ENCODE results near the gene INSRR. TPM values are rescaled to one million over a fixed set of nuclear protein-coding genes. Genes with fewer than 3 reads are reported as not detected.

INSRR gene
- total RNA-seq, 1 experiment from 2014 or later = not detected

DNA sequence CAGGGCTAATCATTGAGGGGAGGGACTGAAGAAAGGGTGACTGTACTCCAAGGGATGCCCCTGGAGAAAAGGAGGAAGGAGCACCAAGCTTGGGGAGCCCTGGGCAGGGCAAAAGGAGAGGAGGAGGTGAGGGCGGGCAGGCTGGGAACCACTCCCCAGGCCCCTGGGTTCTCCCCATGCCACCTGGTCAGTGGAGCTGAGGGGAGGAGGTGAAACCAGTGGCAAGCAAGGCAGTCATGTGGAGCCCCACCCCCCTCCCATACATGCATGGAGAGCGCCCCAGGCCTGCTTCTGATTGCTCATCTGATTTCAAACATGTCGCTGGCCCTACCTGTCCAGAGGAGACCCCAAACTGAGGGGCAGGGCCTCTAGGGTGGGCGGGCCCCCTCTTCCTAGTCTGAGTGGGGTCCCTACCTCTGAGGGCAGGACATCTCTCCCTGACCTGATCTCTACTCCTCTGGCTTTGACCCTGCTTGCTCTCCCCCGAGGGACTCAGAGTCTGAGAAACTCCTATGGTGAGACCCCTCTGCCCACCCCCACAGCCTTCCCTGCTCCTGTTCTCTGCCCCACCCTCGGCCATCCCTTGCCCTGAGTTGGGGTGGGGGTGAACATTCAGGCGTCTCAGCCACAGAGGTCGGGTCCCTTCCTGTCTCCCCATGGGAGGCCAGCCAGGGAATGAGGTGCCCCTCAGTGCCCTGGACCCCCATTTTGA is 18.6 kb downstream of the INSRR start:
- no peak for DNase-seq (ENCODE audit: low spot score)
- in situ Hi-C loops (cut with HindIII; ENCODE audit: low sequenced_read_pairs) = no loop called here

DNA sequence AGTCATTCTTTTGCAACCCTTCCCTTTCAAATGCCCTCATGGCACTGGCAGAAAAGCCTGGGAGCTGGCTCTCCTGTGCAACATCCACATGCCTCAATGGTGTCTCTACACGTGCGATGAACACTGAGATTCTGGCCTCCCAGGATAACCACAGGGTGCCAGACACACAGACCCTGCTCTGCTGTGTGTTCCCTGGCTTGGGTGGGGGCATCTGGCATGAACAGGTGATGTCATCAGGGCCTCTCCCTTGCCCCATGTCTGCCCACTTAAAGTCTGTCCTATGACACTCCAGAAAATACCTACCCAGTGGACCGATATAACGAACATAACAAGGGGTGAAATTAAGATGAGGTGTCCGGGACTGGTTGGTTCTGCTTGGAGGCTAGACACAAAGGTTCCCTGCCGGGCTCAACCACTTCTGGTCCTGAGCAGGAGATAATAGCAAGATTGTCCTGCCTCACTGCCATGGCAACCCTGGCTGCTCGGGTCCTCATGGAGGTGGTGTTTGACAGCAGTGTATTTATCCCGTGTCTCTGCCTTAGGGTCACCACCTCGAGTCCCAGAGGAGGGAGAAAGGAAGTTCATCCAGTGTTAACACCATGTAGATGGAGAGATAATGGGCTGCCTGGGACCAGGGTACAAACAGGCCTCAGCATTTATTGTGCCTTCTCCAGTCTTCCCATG is 19.3 kb downstream of the INSRR start:
- DNase-seq (ENCODE audit: low spot score) = no peak
- in situ Hi-C loops (cut with HindIII; ENCODE audit: low sequenced_read_pairs) = no loop called here

DNA sequence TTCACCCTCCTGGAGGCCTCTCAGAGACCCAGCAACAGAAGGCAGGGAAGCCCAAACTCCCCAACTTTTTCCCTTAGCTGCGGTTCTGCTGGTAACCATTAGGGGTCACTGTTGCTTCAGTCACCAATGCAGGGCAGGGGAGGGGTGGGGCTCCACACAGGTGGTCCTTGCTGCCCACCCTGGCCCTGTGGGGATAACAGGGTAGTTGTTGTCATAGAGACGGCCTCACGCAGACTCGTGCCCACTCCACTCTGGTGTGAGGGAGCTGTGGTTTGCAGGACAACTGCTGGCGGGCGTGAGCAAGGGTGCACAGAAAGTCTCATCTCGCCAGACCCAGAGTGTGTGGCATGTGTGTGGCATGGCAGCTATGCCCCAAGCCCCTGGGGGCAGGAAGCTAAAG is 19.9 kb downstream of the INSRR start:
- DNase-seq (ENCODE audit: low spot score) = no peak
- in situ Hi-C loops (cut with HindIII; ENCODE audit: low sequenced_read_pairs) = no loop called here

DNA sequence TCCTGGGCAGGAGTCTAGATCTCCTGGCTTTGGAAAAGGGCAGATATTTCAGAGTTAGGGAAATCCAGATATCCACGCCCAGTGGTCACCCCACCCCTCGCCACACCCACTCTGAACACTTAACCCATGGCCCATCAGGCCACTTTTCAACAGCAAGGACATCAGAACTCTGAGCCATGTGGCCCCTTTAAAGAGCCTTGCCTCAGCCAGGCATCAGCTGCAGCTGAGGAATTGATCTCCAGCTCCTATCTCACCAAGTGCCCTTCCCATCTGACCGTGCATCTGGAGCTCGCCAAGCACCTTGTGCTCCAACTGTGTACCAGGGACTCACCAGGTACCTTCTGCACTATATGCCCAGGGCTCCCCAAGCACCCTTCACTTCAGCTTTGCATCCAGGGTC is 22.0 kb downstream of the INSRR start:
- no peak for DNase-seq (ENCODE audit: low spot score)
- in situ Hi-C loops (cut with HindIII; ENCODE audit: low sequenced_read_pairs) = no loop called here

DNA sequence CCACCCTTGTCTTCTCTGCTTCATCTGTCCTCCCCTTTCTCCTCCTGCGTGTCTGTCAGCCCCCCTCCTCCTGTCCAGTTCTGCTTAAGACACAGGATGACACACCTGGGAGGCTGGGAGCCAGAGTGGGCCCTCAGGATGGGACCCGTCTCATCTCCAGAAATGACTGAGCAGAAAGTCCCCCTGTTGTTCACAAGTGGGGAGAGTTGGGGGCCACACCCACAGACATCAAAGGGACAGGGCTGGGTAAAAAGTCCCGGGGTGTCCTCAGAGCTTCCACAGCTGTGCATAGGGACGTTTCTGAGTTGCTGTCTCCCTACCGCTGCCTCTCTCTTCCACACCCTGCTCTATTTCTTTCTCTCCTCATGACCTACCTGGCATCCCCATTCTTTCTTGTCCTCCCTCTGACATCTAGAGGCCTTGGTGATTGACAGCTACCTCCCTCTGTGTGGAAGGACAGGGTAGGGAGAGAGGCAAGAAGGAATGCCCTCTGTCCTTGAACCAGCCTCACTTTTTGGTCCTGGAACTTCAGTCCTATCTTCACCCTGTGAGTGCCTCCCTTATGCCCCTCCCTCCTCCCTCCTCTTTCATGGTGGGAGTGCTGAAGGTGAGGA is 22.8 kb downstream of the INSRR start:
- no peak for DNase-seq (ENCODE audit: low spot score)
- in situ Hi-C loops (cut with HindIII; ENCODE audit: low sequenced_read_pairs) = no loop called here

DNA sequence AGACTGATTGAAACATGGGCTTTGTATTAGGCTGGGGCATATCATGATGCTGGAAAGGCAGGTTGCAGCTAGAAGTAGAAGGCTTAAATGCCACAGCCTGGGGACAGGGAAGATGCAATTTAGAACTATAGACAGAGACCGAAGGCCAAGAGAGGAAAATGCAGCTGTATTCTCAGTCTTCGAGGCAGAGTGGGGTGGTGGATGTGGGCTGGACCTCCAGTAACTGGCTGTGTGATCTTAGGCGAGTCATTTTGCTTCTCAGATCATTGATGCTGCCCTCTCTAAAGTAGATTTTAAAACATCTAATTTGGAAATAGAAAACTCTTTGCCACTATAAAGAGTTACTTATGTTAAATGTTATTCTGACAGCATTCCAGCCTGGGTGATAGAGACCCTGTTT is 24.6 kb downstream of the INSRR start:
- in situ Hi-C loops (cut with HindIII; ENCODE audit: low sequenced_read_pairs) = no loop called here
- no peak for DNase-seq (ENCODE audit: low spot score)

DNA sequence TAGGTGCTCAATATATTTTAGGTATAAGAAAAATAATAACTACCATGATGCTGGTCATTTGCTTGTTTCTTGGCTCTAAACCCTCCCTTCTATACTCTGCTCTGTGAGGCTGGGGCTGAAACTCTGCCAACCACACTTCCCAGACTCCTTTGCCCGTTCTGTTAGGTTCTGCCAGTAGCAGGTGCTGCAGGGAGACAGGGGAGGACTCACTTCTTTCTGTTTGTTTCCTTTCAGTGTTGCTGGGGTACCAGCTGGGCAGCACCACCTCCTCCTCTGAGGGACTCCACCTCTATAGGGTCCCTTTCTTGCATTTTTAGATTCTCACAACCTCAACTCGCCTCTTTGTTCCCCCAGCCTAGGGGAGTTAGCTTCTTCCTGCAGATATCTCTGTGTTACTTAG is 25.3 kb downstream of the INSRR start:
- DNase-seq (ENCODE audit: low spot score) = no peak
- in situ Hi-C loops (cut with HindIII; ENCODE audit: low sequenced_read_pairs) = no loop called here

DNA sequence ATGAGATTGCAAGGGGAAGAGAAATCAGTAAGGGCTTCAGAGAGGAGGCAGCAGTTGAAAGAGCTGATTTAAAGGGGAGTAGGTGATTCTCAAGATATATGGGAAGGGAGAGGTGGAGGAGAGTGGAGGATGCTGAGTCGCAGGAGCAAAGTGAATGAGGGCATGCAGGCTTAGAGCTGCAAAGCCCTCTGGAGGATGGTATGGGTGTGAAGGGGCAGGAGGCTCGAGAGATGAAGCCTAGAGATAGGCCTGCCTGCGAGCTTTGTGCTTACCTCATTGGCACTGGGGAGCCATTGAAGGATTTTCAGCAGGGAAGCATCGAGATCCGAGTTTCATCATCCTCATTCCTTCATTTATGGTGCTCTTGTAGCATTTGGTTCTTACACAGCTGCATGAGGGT is 26.5 kb downstream of the INSRR start:
- in situ Hi-C loops (cut with HindIII; ENCODE audit: low sequenced_read_pairs) = no loop called here

DNA sequence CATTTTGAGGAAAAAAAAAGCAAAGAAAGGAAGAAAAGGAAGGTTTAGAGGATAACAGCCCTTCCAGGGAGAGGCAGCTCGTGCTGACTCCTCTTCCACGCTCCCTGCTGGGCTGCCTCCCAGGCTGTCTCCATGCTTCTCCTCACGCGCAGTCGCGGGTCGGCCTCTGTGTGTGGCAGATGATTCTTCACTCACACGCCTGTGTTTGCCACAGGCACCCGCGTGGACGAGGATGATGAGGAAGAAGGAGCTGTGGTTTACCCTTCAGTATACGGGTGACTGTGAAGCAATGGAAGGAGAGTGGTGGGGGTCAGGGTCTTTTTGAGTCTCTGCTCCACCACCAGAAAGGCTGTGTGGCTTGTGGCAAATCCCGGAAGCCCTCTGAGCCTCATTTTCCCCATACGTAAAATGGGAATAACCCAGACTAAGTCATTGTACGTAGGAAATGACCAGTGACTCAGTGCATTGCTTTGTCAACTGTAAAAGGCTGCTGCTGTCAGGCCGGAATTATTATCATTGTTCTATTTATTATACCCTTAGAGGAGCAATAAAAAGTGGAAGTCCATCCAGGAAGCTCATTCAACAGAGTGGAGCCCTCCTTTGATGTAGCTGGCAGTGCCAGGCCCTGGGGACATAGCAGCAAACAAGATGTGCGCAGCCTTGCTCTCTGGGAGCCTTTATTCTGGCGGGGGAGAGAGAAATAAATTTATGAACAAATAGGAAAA is 30.4 kb downstream of the INSRR start:
- no peak for DNase-seq (ENCODE audit: low spot score)
- in situ Hi-C loops (cut with HindIII; ENCODE audit: low sequenced_read_pairs) = no loop called here

More for the DNA sequence above, 26.5 kb downstream of the INSRR start:
- no peak for DNase-seq (ENCODE audit: low spot score)

DNA sequence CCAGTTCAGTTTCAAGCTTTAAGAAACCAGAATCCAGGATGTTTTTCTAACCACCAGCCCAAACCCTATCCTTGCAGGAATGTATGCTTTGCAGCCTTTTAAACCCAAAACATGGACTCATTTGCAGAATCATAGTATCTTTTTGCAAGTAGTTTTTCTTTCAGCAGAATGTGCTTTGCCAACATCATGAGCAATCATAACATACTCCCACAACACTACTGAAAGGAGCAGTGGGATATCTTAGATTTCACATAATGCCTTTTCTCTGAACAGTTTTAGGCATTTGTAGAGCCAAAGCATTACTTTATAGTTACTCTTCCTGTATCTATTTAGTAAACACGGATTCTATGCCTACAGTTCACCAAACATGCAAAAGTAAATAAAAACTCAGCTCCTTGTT is 32.3 kb downstream of the INSRR start:
- in situ Hi-C loops (cut with HindIII; ENCODE audit: low sequenced_read_pairs) = no loop called here
- DNase-seq (ENCODE audit: low spot score) = no peak

DNA sequence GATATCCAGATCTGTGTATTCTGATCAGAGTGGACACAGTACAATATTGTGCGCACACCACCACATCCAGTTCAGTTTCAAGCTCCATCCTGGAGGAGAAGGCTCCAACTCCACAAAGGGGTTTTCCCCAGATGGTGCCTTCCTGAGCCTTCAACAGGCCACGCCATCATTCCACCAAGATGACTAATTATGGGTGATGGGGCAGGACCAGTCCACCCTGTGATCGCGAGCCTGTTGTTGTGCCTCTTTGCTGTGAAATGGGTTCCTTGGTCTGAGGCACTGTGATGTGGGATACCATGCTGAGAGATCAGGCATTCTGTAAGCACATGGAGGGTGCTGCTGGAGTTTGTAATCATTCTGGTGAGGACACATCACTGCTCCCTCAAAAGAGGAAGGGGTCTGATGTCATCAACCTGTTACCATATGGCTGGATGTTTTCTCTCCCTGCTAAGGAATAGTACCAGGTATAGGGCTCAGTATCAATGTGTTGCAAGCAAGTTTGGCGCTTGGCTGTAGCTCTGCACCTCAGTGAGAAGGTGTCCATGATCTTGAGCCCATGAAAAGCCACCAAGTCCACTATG is 35.6 kb downstream of the INSRR start:
- DNase-seq (ENCODE audit: low spot score) = no peak
- in situ Hi-C loops (cut with HindIII; ENCODE audit: low sequenced_read_pairs) = no loop called here

DNA sequence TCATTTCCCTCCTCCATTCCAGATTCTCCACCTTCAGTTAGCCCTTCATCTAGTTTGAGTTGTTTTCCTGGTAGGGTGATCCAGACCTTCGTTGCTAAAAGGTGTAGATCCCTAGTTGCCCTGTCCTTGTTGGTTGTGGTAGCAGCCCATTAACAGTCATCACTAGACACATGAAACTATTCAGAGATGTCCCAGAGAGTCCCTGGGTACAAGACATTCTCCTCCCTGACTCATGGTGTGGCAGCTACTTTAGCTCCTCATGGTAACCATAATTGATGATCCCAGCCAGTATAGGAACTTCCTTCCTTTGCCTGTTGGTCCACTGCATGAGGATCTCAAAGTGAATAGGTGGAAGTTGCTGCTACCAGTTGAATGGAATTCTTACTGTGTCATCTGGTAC is 36.2 kb downstream of the INSRR start:
- in situ Hi-C loops (cut with HindIII; ENCODE audit: low sequenced_read_pairs) = no loop called here
- DNase-seq (ENCODE audit: low spot score) = no peak

DNA sequence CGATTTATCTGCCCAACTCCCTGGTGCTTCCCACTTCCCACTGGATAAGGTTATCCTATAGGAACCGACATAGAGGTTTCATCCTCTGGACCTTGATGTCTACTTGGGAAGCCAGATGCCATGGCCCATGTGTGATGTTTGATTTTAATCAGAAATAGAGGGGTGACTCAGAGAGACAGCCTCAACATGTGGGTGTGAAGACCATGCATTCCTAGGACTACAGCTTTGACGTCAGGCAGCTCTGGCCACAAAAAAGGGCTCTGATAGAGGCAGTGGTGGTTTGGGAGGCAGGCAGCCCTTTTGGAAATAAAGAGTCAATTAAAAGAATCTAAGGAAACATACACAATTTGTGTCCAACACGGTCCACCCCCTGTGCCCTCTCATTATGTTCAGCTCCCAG is 37.1 kb downstream of the INSRR start:
- DNase-seq (ENCODE audit: low spot score) = no peak

DNA sequence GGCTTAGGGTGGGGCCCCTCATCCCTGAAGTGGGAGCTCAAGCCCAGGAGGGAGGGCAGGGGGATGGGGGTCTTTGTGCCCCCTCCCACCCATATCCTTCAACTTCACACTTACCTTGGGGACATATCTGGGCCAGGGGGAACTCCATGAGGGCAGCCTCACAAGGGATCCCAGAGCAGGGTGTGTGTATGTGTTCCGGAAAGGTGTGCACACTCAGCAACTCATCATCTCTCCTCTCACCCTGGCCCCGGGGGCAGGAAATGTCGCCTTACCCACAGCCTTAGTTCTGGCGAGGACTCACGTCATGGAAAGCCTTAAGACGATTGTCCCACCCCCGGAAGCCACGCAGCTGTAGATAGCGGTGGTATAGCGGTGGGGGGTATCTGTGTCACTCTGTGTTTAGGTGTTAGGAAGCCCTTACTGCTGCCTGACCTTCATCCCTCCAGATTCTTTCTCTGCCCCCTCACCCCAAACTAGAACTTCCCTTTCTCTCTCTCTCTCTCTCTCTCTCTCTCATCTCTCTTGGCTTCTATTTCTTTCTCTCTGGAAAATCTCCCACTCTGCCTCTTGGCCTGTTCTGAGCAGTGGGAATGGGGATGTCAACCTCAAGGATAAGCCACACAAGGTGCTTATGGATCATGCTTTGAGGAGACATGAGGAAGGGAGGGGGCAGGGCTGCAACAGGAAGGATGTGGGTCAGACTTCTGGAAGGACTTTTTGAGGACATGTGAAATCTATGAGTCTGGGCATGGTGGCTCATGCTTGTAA is 42.2 kb downstream of the INSRR start, which contains the start of gene SH2D2A:
SH2D2A (minus strand) TSS at position 288 of the 768 bp plus-strand sequence; CDS start at position 148, 140 bp downstream.
- no peak for DNase-seq (ENCODE audit: low spot score)
- in situ Hi-C loops (cut with HindIII; ENCODE audit: low sequenced_read_pairs) = no loop called here

More for the DNA sequence above, 37.1 kb downstream of the INSRR start:
- in situ Hi-C loops (cut with HindIII; ENCODE audit: low sequenced_read_pairs) = no loop called here

DNA sequence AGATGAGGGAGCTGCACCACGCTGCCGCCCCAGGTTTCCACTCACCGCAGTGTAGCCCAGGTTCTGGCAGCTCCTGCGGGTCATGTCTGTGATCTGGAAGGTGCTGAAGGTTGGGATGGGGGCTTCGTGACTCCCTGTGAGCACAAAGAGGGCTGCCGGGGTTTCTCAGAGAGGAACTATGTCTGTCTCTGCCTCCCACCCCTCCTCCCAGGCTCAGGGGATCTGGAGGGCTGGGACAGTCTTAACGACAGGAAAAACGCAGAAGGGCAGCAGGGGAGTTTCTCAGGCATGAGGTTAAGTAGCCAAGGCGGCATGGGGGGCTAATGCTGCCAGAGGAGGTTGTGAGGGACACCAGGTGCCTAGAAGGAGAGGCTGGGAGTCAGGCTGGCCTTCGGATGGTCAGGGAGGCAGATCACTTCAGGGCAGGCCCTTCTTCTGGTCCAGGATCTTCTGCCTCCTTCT is 42.9 kb downstream of the INSRR start:
- no peak for DNase-seq (ENCODE audit: low spot score)
- in situ Hi-C loops (cut with HindIII; ENCODE audit: low sequenced_read_pairs) = no loop called here

DNA sequence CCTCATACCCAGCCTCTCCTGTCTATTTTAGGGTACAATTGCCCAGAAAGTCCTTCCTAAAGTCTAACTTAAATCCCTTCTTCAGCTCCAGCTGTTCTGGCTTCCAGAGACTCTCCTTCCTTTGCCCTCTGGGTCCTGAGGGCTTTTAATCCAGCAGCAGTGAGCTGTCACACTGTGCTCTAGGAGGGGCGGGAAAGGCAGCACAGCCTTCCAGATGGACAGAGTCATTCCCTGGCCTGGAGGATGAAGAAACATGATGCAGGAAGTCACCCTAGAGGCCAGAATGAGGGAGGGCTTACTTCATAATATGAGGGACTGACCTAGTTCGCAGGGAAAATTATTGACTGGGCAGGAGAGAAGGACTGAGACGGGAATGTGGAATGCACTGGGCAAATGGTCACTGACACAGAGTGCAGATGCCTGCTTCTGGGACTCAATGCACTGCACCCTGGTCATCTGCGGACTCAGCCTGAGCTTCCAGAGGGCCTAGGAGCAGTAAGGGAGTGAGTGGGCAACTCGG is 43.5 kb downstream of the INSRR start:
- no peak for DNase-seq (ENCODE audit: low spot score)
- in situ Hi-C loops (cut with HindIII; ENCODE audit: low sequenced_read_pairs) = no loop called here

DNA sequence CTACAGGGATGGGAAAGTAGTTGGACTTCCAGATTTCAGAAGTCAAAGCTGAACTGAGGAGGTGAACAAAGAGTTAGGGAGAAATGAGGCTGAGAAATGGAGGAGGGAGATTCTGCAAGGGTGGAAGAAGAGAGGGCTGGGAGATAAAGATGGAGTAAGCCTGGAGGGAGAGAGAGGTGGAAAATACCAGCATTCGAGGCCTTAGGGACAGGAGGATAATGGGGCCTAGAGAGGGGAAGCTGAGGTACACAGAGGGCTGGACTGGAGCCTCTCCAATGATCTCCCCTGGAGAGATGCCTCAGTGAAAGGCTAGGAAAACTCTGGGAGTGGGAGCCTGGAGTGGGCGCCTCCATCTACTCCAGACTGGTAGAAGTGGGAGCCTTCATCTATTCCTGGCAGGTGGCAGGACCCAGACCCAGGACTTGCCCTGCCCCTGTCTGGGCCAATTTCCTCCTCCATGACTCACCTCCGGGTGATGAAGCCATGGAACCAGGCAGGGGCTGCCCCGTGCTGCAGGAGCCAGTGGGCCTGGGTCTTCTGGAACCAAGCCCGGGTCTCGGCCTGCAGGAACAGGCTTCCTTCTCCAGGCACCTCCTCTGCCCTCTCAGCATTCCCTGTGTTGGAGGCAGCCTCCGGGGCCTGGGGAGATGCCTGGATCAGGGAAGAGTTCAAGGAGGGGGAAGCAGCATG is 44.2 kb downstream of the INSRR start:
- in situ Hi-C loops (cut with HindIII; ENCODE audit: low sequenced_read_pairs) = no loop called here
- no peak for DNase-seq (ENCODE audit: low spot score)
